ENCODE measurements around the gene FBXO22. TPM values are rescaled to one million over a fixed set of nuclear protein-coding genes. Genes with fewer than 3 reads are reported as not detected.

Gene FBXO22
- 74.4 and 82.4 TPM in 2 replicates for total RNA-seq

DNA sequence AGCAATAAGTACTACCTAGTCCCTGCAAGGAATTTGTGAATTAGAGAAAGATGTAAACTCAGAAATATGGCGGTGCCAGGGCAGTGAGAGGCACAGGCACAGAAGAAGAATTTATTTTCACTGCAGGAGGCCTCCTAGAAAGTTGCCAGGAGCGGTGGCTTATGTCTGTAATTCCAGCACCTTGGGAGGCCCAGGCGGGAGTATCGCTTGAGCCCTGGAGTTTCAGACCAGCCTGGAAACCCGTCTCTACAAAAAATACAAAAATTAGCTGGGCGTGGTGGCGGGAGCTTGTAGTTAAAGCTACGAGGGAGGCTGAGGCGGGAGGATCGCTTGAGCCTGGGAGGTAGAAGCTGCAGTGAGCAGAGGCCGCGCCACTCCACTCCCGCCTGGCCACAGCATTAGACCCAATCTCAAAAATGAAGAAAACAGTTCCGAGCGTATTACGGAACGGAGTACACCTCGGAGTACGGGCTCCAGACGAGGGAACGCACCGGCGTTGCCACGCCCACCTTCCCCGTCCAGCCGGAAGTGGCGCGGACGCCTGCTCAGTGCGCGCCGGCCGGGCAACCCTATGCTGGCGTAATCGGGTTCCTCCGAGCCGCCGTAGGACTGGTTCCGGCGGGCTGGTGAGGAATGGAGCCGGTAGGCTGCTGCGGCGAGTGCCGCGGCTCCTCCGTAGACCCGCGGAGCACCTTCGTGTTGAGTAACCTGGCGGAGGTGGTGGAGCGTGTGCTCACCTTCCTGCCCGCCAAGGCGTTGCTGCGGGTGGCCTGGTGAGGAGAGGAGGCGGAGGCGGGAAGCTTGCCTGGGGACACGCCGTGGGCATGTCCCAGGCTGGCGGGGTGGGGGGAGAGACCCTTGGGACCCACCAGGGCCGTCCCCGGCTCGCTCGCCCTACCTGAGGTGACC is at the start of gene FBXO22:
Gene FBXO22, plus strand, starts transcription at position 548 of the 909 bp plus-strand sequence. Its CDS starts 86 bp downstream, at position 634.

Other genes with a start within 250 kb of the FBXO22 start
- gene CSPG4, start 191.0 kb upstream of the FBXO22 start, total RNA-seq, result 2.1 and 22.7 TPM in 2 replicates
- 37.3 and 55.4 TPM in 2 replicates for gene UBE2Q2, start 60.4 kb upstream of the FBXO22 start, total RNA-seq
- not detected in 2 replicates for gene NRG4, start 108.5 kb downstream of the FBXO22 start, total RNA-seq
- gene TMEM266, start 156.1 kb downstream of the FBXO22 start, total RNA-seq, result 0.48 and 0.85 TPM in 2 replicates